Measurements from ENCODE around the gene OBP2A. TPM values are rescaled to one million over a fixed set of nuclear protein-coding genes. Genes with fewer than 3 reads are reported as not detected.

The OBP2A gene
- total and polyA plus RNA-seq, 2 donors (not counting 3 experiments of a cell fraction or from before 2014, with no cell fraction given): not detected

DNA sequence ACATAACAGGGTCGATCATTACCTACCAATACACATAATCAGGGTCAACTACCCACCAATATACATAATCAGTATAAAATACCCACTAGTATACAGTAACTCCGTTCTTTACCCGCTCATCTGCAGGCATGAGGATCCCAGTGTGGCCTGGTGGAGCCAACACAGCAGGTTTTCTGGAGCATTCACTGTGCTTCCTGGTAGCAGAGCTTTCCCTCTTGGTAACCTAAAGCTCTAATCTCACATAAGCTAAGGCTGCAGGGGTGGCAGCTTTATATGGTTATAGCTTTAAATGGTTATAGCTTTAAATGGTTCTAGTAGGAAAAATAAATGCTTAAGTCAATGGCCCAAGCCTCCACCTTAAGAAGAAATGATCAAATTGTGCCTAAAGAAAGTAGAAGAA is 12.8 kb upstream of the OBP2A start:
- no peak for FAIRE-seq
- Histone ChIP-seq H3K27me3 (ENCODE audit: control insufficient read depth in 2 of 2, insufficient read depth in 2 of 2, low read length in 2 of 2) (peaks cover 0 to 2% of the 10 kb centered on the region in 2 experiments), H3K4me2 (ENCODE audit: insufficient read depth, low read length) (no peak overlapping the region), H3K9me3 (replicated peaks; ENCODE audit: control insufficient read depth, insufficient read depth, low read length) (no peaks in the 10 kb centered on the region), H3K9me1 (replicated peaks; ENCODE audit: control insufficient read depth, extremely low read depth, insufficient read depth, low read length) (no peaks in the 10 kb centered on the region), H3K4me3 (replicated peaks in 1 of 3; ENCODE audit: insufficient read depth in 1 of 3, low read depth in 1 of 3, low read length in 3 of 3) (no peak overlapping the region), H3K27ac (ENCODE audit: insufficient read depth, low read depth, low read length) (no peak overlapping the region), H3K9ac (replicated peaks; ENCODE audit: extremely low read depth, insufficient read depth, low read length) (no peak overlapping the region), H2AFZ (ENCODE audit: low read depth, low read length) (no peak overlapping the region), H4K20me1 (replicated peaks; ENCODE audit: control insufficient read depth, extremely low read depth, insufficient read depth, low read length) (no peaks in the 10 kb centered on the region), H3K79me2 (ENCODE audit: control insufficient read depth, insufficient read depth, low read length) (no peaks in the 10 kb centered on the region), H3K36me3 (ENCODE audit: control insufficient read depth in 2 of 2, extremely low read depth in 1 of 2, insufficient read depth in 2 of 2, low read length in 2 of 2) (no peaks in the 10 kb centered on the region), H3K4me1 (ENCODE audit: control insufficient read depth, extremely low read depth, insufficient read depth, low read length) (no peaks in the 10 kb centered on the region)
- no peak for TF ChIP-seq MYC (IDR thresholded peaks at IDR 0.05; ENCODE audit: low read depth, low read length)
- no peak for TF ChIP-seq POLR2A (IDR thresholded peaks at IDR 0.05; ENCODE audit: low read depth, low read length)
- TF ChIP-seq EZH2 (IDR thresholded peaks at IDR 0.05; ENCODE audit: borderline replicate concordance, low read depth, low read length, severe bottlenecking): no peak
- no peak for TF ChIP-seq GATA2 (IDR thresholded peaks at IDR 0.05; ENCODE audit: insufficient read depth, insufficient read length, low read depth, low read length)
- TF ChIP-seq, protein P1, sequence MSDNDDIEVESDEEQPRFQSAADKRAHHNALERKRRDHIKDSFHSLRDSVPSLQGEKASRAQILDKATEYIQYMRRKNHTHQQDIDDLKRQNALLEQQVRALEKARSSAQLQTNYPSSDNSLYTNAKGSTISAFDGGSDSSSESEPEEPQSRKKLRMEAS (IDR thresholded peaks at IDR 0.05; ENCODE audit: insufficient read depth, insufficient read length): no peak
- TF ChIP-seq, protein P2, sequence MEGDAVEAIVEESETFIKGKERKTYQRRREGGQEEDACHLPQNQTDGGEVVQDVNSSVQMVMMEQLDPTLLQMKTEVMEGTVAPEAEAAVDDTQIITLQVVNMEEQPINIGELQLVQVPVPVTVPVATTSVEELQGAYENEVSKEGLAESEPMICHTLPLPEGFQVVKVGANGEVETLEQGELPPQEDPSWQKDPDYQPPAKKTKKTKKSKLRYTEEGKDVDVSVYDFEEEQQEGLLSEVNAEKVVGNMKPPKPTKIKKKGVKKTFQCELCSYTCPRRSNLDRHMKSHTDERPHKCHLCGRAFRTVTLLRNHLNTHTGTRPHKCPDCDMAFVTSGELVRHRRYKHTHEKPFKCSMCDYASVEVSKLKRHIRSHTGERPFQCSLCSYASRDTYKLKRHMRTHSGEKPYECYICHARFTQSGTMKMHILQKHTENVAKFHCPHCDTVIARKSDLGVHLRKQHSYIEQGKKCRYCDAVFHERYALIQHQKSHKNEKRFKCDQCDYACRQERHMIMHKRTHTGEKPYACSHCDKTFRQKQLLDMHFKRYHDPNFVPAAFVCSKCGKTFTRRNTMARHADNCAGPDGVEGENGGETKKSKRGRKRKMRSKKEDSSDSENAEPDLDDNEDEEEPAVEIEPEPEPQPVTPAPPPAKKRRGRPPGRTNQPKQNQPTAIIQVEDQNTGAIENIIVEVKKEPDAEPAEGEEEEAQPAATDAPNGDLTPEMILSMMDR (IDR thresholded peaks at IDR 0.05; ENCODE audit: extremely low read depth in 1 of 2, insufficient read depth in 1 of 2, low read depth in 1 of 2, low read length in 2 of 2): no peak
- no peak for TF ChIP-seq FOS (IDR thresholded peaks at IDR 0.05; ENCODE audit: borderline replicate concordance, insufficient read depth, low read length)
- TF ChIP-seq JUN (IDR thresholded peaks at IDR 0.05; ENCODE audit: borderline replicate concordance, insufficient read depth, insufficient read length, low read depth): no peak
- no peak for TF ChIP-seq POLR2AphosphoS5 (IDR thresholded peaks at IDR 0.05; ENCODE audit: insufficient read depth, low read depth, low read length)
- POLR2A ChIA-PET: no interaction called here
- DNase-seq (ENCODE audit: low read depth, low spot score): no peak
- dilution Hi-C loops (cut with MboI; ENCODE audit: extremely low pct_ligation_motif_present, low sequenced_read_pairs) (no loop called here), intact Hi-C loops (cut with micrococcal nuclease) (no loop called here)
- BruUV-seq (replicated peaks): no TSS peak
- CTCF ChIA-PET: no interaction called here
